ENCODE data around the gene TNFRSF1A.
"Not testable (repeated sequence)": the region's sequence is repeated elsewhere in the genome, so short reads cannot be mapped to it uniquely, and the experiment has no call there.

The TNFRSF1A gene

GRCh38 chr12:6355491-6356373 lies 13.9 kb upstream of the TNFRSF1A start:
- DNase-seq, result no peak

- no peak for DNase-seq
Observed at GRCh38 chr12:6354495-6355393, 12.9 kb upstream of the TNFRSF1A start.

- DNase-seq, result no peak
Observed at GRCh38 chr12:6352193-6353173, 10.6 kb upstream of the TNFRSF1A start.

- no peak for DNase-seq
Observed at GRCh38 chr12:6351622-6352021, 9.7 kb upstream of the TNFRSF1A start.

GRCh38 chr12:6347367-6348338 lies 5.8 kb upstream of the TNFRSF1A start:
- DNase-seq, result peak in 1 of 14 donors; percentile 22

GRCh38 chr12:6346942-6347341 lies 5.1 kb upstream of the TNFRSF1A start:
- DNase-seq, result no peak

GRCh38 chr12:6346235-6346832 lies 4.5 kb upstream of the TNFRSF1A start:
- no peak for DNase-seq

- DNase-seq, result no peak
Observed at GRCh38 chr12:6345319-6346091, 3.6 kb upstream of the TNFRSF1A start.

- DNase-seq, result not testable (repeated sequence)
Observed at GRCh38 chr12:6344101-6344660, 2.3 kb upstream of the TNFRSF1A start.

- DNase-seq, result no peak
Observed at GRCh38 chr12:6343518-6343917, 1.6 kb upstream of the TNFRSF1A start.

GRCh38 chr12:6342140-6342889 lies 439 bp upstream of the TNFRSF1A start:
- DNase-seq, result no peak

- DNase-seq, result no peak
Observed at GRCh38 chr12:6340745-6341416, 995 bp downstream of the TNFRSF1A start.

GRCh38 chr12:6340032-6340638 lies 1.7 kb downstream of the TNFRSF1A start:
- peak in 1 of 14 donors; percentile 33 for DNase-seq

GRCh38 chr12:6338955-6339354 lies 2.9 kb downstream of the TNFRSF1A start:
- DNase-seq, result no peak

GRCh38 chr12:6338536-6338935 lies 3.3 kb downstream of the TNFRSF1A start:
- not testable (repeated sequence) for DNase-seq

GRCh38 chr12:6337958-6338433 lies 3.9 kb downstream of the TNFRSF1A start:
- peak in 1 of 14 donors; percentile 49 for DNase-seq
